Left ventricle myocardium superior (tissue), 1 donor: ENCODE results near the gene COL18A1. TPM values are rescaled to one million over a fixed set of nuclear protein-coding genes. Genes with fewer than 3 reads are reported as not detected.
"Not testable (repeated sequence)": the region's sequence is repeated elsewhere in the genome, so short reads cannot be mapped to it uniquely, and the experiment has no call there.

ENCODE experiments used
- ATAC-seq: fragments of 200-7000 bp; cut with Tn5 transposase; one replicate; pipeline ENCODE4 v1.9.1; 2020; ENCODE audit warnings: mild to moderate bottlenecking, moderate library complexity
- DNase-seq: peaks from one replicate; pipeline ENCODE4 v3.0.0-alpha.2; 2020
- intact Hi-C: fragments of 100-400 bp; cut with micrococcal nuclease; formaldehyde crosslinking; loops from one replicate; pipeline ENCODE4 v1.11.0; 2022
- total RNA-seq: library from RNA; stranded (reverse); fragmentation: NEBNext Ultra II Directional; extraction: Animal tissue kit (Norgen Biotek cat#: 25700); gene quantifications from one replicate; pipeline ENCODE4 v1.2.1, GENCODE V29; 2021
- donor health status: DM: no; HTN: yes; CAD: no; lungs with severe emphysema.

Gene COL18A1
- total RNA-seq, 1 donor from 2014 or later = 52.4 TPM

DNA sequence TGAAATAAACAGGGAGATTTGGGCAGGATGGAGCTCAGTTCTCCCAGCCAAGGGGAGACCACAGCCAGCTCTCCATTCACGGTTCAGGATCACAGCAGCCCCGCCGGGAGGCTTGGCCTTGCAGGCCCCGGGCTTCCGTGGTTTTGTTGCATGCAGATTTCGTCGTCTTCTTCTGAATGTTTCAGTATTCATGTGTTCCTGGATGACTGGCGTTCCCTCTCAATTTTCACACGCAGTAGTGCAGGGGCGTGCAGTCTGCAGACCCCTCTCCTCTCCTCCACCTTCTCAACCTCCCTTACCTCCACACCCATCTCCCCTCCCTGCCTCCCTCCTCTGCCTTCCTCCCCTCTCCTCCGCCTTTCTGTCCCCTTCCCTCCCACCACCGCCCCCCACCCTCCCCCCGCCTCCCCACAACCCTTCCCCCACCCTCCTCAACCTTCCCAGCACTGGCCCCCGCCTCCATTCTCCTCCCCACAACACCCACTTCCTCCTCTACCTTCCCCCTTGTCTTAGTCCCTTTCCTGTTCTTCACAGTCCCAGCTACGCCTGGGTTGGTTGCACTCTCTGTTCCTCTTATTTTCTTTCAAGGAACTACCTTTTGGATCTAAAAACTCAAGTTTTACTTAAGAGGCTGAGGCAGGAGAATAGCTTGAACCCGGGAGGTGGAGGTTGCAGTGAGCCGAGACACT lies 145.7 kb downstream of the COL18A1 start:
- ATAC-seq (peak; percentile 11), DNase-seq (no peak)
- intact Hi-C loops = loop anchor here (10.0 kb wide), 1 partner anchor 274 kb away; no protein-coding TSS in a partner anchor

DNA sequence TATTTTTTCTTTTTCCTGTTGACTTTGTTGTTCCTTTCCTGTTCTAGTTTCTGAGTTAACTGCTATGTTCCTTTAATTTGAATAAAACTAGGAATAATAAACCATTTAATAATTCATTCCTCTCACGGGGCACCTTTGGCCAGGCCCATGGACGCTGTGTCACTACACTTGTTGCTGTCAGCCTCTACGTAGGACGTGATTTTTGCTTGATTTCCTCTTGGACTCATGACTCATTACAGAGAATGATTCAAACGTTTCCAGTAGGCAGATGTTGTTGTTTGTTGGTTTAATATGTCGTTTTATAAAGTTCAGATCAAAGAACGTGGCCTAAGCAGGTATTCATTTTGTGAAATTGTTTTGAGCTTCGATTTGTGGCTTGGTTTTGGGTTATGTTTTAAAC lies 146.4 kb downstream of the COL18A1 start:
- no peak for ATAC-seq
- no peak for DNase-seq
- intact Hi-C loops = loop anchor here (10.0 kb wide), 1 partner anchor 273 kb away; no protein-coding TSS in a partner anchor

DNA sequence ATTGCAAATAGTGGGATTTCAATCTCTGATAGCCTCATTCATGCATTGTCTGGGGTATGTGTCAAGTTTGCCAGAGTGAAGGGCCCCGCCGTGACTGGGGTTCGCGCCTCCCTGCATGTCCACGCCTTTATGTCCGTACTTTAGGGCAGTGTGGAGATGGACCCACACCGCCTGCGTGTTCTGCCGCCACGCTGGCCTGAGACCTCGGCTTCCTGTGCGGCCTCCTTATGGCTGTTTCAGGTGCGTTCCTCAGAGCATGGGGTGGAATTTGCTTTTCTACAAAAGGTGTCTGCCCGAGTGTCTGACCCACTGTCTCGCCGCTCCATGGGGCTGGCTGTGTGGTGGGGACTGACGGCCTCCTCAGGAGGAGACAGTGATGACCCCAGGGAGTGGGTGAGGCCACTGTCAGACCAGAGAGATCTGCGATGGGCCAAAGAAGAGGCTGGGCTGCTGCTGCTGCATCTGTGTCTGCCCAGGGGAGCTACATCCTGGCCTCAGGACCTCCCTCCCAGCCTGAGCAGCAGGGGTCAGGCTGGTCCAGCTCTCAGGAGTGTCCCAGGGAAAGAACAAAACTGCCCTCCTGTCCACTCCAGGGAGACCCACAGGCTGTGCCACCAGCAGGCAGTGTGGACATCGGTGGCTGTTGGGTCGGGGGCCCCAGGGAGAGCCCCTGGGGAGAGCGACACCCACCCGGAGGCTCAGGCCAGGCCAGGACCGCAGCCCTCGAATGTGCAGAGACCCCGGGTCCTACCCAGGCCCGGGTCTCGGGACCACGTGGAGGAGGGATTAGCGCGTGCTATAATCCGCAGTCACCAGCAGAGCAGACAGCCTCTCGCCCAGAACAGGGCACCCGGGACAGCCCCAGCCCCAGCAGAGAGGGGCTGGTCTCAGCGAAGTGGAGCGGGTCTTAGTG lies 147.1 kb downstream of the COL18A1 start:
- intact Hi-C loops = loop anchor here (10.0 kb wide), 1 partner anchor 273 kb away; no protein-coding TSS in a partner anchor
- DNase-seq (peak; percentile 24), ATAC-seq (no peak)

DNA sequence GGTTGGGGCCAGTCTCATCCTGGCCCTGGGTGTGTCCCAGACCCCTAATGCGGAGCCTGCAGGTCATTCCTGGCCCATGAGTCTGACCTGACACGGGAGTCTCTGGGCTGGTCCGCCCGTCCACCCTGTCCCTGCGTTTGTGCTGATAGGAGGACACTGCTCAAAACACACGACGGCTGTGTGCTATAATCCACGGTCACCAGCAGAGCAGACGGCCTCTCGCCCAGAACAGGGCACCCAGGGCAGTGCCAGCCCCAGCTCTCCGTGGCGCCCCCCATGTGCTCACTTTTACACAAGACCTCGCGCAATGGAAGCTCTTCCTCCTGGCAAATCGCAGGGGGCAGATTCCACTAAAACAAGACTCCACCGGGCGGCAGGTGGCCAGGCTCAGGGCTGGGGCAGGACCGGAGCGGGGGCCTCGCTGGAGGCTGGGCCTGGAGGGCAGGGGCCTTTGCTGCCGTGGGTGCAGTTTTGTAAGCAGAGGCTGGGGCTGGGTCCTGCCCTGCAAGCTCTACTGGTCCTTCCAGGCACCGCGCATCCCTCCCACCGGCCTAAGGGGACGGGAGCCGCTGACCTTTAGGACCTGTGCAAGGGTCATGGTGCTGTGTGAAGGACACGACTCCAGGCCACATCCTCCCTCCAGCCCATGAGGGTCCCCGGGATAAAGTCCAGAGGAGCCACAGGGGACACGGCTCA lies 147.9 kb downstream of the COL18A1 start:
- peak; percentile 27 for DNase-seq
- ATAC-seq = no peak
- intact Hi-C loops = loop anchor here (10.0 kb wide), 1 partner anchor 272 kb away; no protein-coding TSS in a partner anchor

DNA sequence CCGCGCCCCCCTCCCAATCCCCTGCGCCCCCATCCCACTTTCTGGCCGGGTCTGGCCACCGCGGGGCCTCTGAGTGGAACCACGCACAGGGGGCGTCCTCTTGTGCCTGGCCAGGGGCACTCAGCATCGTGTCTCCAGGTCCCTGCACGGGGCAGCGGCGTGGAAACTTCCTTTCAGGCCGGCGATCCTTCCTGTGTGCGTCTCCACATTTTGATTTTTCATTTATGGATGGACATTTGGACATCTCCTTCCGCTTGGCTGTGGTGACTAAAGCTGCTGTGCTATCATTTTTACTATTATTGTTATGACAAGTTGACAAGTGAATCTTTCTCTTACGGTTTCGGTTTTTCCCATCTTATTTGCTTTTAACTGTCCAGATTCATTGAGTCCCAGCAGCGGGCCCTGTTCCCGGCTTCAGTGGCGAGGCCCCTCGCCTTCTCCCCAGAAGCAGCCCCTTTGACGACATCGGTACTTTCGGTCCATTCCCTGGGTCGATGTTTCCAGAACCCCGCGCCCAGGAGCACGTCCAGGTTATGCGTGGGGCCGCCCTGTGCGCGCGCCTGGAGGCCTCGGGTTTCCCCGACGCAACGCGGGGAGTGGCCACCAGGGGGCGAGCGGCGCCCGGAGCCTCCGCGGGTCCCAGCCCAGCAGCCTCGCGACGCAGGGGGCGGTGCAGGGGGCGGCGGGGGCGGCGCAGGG lies 149.7 kb downstream of the COL18A1 start:
- DNase-seq (peak; percentile 93), ATAC-seq (peak; percentile 80)
- intact Hi-C loops = loop anchor here (10.0 kb wide), 1 partner anchor 270 kb away; no protein-coding TSS in a partner anchor

DNA sequence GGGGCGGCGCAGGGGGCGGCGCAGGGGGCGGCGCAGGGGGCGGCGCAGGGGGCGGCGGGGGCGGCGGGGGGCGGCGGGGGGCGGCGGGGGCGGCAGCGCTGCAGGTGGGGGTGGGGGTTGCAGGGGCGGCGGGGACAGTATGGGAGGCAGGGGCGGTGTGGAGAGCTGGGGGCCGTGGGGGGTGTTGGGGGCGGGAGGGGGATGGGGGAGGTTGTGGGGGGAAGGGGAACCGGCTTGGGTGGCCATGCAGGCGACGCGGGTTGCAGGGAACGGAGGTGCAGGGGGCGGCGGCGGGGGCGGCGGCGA lies 150.2 kb downstream of the COL18A1 start:
- DNase-seq (no peak), ATAC-seq (no peak)
- intact Hi-C loops = loop anchor here (10.0 kb wide), 1 partner anchor 270 kb away; no protein-coding TSS in a partner anchor

DNA sequence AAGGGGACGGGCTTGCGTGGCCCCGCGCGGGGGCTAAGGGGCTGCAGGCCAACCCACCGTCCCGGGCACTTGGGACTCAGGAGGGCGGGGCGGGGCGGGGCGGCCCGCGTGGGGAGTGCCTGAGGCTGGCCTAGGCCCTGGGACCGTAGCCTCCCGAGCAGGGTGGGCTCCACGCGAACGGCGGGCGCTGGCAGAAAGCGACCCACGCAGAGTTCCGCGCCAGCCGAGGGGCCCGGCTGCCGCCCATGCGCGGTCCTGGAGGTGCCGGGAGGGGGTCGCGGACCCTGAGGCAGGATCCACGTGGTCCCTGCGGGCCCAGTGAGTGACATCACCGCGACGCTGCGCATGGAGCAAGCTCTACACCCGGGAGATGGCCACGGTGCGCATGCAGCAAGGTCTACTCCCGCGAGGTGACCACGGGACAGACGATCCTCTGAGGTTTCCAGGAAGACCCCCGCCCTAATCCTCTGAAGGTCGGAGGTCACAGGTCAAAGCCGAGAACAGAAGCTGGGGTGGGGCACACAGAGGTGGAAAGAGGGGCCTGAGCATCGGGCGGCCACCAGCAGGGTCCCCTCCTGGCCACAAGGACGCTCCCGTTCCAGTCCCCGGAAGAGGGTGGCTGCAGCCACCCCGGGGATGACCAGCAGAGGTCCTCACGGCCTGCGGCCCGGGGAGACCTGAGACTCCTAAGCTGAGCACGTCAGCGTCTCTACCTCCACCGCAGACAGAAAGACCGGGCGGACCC lies 150.8 kb downstream of the COL18A1 start:
- DNase-seq = peak; percentile 81
- intact Hi-C loops = loop anchor here (10.0 kb wide), 1 partner anchor 269 kb away; no protein-coding TSS in a partner anchor

DNA sequence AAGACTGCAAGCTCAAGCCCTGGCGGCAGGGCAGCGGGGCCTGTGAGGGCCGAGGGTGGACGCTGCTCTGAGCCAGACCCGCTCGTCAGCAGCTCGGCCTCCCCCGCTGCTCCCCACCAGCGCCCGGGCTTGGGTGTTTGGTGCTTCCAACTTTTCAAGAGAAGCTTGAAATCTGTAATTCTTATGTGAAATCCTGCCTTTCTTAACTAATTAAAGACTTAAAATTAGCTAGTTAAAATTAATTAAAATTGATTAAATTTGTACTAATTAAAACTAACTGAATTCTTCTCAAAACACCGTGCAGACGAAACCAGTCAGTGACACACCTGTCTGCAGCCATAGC lies 151.3 kb downstream of the COL18A1 start:
- intact Hi-C loops = loop anchor here (10.0 kb wide), 1 partner anchor 269 kb away; no protein-coding TSS in a partner anchor
- DNase-seq = no peak
- ATAC-seq = no peak

More for the DNA sequence above, 150.8 kb downstream of the COL18A1 start:
- ATAC-seq = peak; percentile 87

DNA sequence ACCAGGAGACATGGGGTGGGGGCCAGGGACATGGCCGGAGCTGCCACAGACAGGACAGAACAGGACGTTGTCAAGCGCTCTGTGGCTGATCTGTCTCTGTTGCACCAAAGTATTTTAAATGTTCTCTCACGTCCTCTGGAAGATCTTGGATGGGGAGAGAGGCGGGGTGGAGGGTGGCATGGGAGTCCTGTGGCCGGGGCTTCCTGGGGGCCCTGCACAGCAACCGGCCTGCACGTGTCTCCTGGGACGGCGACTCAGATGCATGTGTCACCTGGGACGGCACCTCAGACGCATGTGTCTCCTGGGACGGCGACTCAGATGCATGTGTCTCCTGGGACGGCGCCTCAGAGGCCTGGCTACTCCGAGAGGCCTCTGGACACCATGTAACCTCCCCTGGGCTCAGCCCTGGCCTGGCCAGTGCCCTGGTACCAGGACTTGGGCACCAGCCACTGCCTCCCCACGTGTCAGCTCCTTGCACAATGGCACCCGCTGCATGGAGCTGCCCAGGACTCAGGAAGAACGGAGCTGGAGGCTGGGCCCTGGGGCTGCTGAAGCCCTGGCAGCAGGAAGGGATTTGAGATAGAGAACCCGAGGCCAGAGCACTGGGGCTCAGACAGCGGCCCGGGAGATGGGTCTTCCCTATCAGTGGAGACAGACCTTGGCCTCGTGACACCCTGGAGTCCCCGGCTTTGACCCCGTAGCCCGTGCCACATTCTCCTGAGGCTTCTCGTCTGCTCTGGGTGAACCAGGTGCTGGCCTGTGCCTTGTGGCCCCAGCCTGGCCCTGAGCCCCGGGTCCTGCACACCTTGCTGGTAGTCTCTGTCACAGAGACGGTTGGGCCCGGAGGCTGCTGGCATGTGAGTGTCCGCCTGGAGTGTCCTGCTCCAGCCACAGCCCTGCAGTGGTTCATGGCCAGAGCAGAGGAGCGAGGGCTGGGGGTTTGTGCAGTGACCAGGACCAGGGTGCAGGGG lies 152.0 kb downstream of the COL18A1 start:
- ATAC-seq = no peak
- intact Hi-C loops = loop anchor here (10.0 kb wide), 1 partner anchor 268 kb away; no protein-coding TSS in a partner anchor
- DNase-seq = peak; percentile 35

DNA sequence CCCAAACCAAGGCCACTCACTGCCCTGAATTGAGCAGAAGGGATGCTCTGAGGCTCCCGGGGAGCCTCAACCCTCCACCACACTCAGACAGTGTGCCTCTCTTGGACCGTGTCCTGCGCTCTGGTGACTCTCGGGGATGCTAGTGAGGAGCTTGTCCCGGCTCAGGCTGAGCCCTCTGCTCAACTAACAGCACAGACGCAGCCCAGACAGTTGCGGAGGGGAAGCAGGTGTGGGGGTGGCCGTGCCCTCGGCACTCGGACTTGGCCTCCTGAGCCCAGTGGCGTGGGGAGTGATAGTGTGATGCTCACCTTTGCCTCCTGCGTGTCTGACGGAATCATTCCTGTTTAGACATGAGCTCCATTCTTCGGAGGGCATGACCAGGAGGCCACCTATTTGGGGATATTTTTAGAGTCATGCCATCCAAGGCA lies 152.7 kb downstream of the COL18A1 start:
- DNase-seq = peak; percentile 14
- intact Hi-C loops = loop anchor here (10.0 kb wide), 1 partner anchor 267 kb away; no protein-coding TSS in a partner anchor
- no peak for ATAC-seq

DNA sequence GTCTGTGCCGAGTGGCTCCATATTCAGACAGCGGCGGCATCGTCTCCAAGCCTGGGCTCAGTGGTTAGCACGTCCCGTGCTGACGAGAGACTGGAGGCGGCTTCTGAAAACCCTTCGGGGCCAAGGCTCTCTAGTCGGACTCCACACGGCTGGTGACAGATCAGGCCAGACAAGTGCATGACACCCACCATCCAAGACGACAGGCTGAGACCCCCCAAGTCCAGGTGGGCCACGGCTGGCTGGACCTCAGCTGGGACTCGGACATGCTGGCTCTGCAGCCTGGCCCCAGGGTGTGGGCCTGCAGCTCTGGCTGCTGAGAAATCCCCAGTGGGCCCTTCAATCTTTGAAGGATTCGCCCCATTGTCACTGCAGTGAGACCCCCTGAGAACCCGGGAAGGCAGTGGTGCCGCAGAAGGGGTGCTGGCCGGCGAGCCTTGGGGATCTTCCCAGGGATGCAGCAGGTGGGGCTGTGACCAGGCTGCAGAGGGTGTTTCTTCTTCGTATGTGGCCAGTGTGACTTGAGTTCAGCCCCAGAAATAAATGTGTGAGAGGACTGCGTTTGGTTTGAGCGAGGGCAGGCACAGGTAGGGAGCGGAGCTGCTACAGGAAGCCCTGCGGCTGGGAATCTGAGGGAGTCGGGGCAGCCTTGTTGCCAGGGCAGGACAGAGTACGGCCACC lies 153.2 kb downstream of the COL18A1 start:
- intact Hi-C loops = loop anchor here (10.0 kb wide), 1 partner anchor 267 kb away; no protein-coding TSS in a partner anchor
- ATAC-seq (no peak), DNase-seq (no peak)

DNA sequence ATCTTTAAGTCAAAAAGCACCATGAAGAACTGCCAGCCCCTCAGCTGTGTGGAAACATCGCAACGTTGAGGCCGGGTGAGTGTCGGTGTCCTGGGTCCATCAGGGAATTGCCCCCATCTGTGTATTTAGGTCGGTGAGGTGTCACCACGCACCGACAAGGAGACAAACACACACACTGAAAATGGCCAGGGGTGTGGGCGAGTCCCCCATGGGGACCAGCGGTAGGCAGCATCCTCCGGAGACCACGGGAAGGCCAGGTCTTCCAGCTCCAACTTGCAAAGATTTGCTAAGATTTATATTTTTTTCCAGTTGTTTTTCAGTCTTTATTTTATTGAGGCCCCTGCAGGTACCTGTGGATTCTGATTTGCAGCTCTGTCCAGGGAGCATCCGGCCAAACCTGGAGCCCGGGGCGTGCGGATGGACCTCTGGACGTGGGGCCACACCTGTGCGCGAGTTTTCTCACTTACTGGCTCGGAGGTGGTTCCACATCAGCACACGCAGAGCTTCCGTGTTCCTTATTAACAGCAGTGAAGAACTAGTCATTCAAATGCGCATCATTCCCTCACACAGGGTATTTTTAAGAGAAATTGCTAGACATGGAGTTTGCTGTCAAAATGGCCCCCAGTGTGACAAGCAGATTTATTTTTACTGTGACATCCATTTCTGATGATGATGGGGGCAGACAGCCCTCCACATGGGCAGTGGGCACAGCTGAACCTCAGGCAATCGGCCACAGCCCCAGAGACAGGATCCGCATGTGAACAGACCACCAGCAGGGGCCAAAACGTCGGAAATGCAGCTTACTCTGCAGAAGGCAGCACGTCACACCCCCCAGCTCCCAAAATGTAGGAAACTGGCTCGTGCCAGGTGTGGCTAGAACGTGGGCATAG lies 154.5 kb downstream of the COL18A1 start:
- intact Hi-C loops = loop anchor here (10.0 kb wide), 1 partner anchor 265 kb away; no protein-coding TSS in a partner anchor
- DNase-seq = no peak
- ATAC-seq = no peak

DNA sequence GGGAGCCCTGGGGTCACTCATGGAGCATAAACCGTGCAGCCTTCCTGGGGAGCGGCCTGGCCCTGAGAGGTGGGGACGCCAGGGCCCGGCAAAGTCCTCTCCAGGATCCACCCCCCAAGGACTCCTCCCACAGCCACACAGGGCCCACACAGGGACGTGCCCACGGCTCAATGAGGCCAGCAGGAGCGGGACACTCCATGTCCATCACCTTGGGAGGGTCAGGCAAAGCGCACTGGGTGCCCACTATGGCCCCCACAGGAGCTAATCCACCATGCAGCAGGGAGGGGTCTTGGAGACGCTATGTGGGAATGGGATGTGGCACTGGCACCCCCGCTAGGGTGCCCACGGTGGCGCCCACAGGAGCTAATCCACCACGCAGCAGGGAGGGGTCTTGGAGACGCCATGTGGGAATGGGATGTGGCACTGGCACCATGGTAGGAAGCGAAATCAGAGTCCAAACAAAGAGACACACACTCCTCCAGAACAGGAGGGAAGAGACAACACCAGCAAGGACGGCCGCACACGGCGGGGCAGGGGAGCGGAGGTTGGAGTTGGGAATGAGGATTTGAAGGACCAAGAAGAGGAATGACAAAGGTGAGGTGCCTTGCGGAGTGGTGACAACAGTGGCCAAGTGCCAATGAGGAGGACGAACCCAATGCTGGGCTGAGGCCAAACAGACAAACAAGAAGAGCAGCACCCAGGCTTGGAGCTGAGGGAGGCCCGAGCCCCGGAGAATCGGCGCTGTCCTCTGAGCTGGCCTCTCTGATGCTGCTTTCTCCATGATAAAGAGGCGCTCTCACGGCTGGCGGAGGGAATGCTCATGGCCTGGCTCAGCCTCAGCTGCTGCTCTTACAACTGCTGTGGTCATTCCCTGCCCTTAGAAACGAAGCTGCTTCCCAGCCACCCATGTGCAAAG lies 155.4 kb downstream of the COL18A1 start:
- intact Hi-C loops = no loop called here
- ATAC-seq (no peak), DNase-seq (no peak)

DNA sequence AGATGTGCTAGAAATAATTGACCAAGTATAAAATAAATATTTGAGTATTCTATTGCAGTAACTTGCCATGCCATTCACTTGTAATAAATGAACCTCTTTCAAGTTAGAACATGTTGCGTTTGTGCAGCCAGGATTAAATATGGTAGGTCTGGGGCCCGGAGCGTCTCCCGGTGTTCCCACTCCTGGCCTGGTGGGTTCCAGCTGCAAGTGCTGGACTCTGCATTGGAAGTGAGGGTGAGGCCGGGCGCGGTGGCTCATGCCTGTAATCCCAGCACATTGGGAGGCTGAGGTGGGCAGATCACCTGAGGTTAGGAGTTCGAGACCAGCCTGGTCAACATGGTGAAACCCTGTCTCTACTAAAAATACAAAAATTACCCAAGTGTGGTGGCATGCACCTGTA lies 156.3 kb downstream of the COL18A1 start:
- ATAC-seq, DNase-seq, intact Hi-C loops: not testable (repeated sequence)
